AG09309 (cell line): Measurements from ENCODE around the gene ASIC1.
A peak's percentile ranks its signal among the peaks of the same experiment; 100 is the strongest.

ENCODE experiments used
- DNase-seq: peaks from one replicate; pipeline ENCODE4 v3.0.0-alpha.2; 2010; ENCODE audit warnings: low read depth
- H3K4me3 ChIP-seq: 2 replicates; pipeline ENCODE4 v1.5.1; 2011; ENCODE audit warnings: mild to moderate bottlenecking, low read depth, low read length, moderate library complexity; ENCODE audit not compliant: control insufficient read depth
- TF ChIP-seq, protein P1 (sequence below): IDR thresholded peaks from 2 replicates; pipeline ENCODE4 v1.5.1; 2011; ENCODE audit warnings: mild to moderate bottlenecking, low read depth, low read length, inconsistent platforms; ENCODE audit not compliant: insufficient read depth, control insufficient read depth; ENCODE audit errors: missing control alignments

ASIC1 gene

GRCh38 chr12:50132505-50133135 is 75.2 kb downstream of the ASIC1 start:
- TF ChIP-seq, protein P1, sequence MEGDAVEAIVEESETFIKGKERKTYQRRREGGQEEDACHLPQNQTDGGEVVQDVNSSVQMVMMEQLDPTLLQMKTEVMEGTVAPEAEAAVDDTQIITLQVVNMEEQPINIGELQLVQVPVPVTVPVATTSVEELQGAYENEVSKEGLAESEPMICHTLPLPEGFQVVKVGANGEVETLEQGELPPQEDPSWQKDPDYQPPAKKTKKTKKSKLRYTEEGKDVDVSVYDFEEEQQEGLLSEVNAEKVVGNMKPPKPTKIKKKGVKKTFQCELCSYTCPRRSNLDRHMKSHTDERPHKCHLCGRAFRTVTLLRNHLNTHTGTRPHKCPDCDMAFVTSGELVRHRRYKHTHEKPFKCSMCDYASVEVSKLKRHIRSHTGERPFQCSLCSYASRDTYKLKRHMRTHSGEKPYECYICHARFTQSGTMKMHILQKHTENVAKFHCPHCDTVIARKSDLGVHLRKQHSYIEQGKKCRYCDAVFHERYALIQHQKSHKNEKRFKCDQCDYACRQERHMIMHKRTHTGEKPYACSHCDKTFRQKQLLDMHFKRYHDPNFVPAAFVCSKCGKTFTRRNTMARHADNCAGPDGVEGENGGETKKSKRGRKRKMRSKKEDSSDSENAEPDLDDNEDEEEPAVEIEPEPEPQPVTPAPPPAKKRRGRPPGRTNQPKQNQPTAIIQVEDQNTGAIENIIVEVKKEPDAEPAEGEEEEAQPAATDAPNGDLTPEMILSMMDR = peak; percentile 36
- no peak for DNase-seq
- H3K4me3 ChIP-seq = no peak overlapping the region
